ENCODE measurements around the gene CRACR2B. TPM values are rescaled to one million over a fixed set of nuclear protein-coding genes. Genes with fewer than 3 reads are reported as not detected.

CRACR2B gene
- total RNA-seq = 100 to 1,000 TPM in 1 of 6 donors, 10 to 100 TPM in 5; 29.0 to 157 (median 41.4) TPM

GRCh38 chr11:827897-828192, at the start of gene CRACR2B:
Gene CRACR2B, plus strand, starts transcription at chr11:827919. Its CDS starts 689 bp downstream, at chr11:828608.
- Histone ChIP-seq H3K4me3 (peak within 1 kb of the TSS; percentile 22 to 61 (median 57)), H3K27ac (peak within 1 kb of the TSS; percentile 77 to 92 (median 84)), H3K36me3 (peaks cover 19 to 28% (median 25%) of the 10 kb centered on the region in 4 donors), H3K4me1 (peaks cover 75 to 92% (median 77%) of the 10 kb centered on the region in 4 donors), H3K27me3 (peaks cover 0 to 4% (median 0%) of the 10 kb centered on the region in 4 donors), H3K9me3 (no peaks in the 10 kb centered on the region)
- ATAC-seq (ENCODE audit: low FRiP score in 2 of 2) (peak in 1 of 2 donors; percentile 0), DNase-seq (no peak)
- 33 to 50% methylated on average over 5 of the region's 5 CpGs for WGBS, 2 donors
- TF ChIP-seq POLR2A (IDR thresholded peaks at IDR 0.05) (no peak), CTCF (IDR thresholded peaks at IDR 0.05) (no peak), POLR2AphosphoS5 (IDR thresholded peaks at IDR 0.05) (no peak)

GRCh38 chr11:778976-779954, 48.5 kb upstream of the CRACR2B start:
- peaks cover 0 to 1% (median 0%) of the 10 kb centered on the region in 4 donors for H3K36me3 ChIP-seq
- no peak overlapping the region for H3K27ac ChIP-seq
- H3K27me3 ChIP-seq = no peaks in the 10 kb centered on the region
- peak in 1 of 2 donors; percentile 48 for DNase-seq
- peaks cover 23 to 45% (median 37%) of the 10 kb centered on the region in 4 donors for H3K4me1 ChIP-seq
- WGBS, 2 donors = 97 to 99% methylated on average over 10 to 22 of the region's 23 CpGs
- no peaks in the 10 kb centered on the region for H3K9me3 ChIP-seq
- ATAC-seq (ENCODE audit: low FRiP score in 2 of 2) = no peak
- TF ChIP-seq CTCF (IDR thresholded peaks at IDR 0.05) = no peak
- TF ChIP-seq EP300 (IDR thresholded peaks at IDR 0.05) = no peak
- no peak for TF ChIP-seq POLR2A (IDR thresholded peaks at IDR 0.05)
- TF ChIP-seq POLR2AphosphoS5 (IDR thresholded peaks at IDR 0.05) = no peak
- no peak overlapping the region for H3K4me3 ChIP-seq

- ATAC-seq (ENCODE audit: low FRiP score in 2 of 2) (no peak), DNase-seq (peak in 1 of 2 donors; percentile 41)
- Histone ChIP-seq H3K36me3 (no peaks in the 10 kb centered on the region), H3K4me1 (peaks cover 22 to 39% (median 35%) of the 10 kb centered on the region in 4 donors), H3K9me3 (no peaks in the 10 kb centered on the region), H3K4me3 (no peak overlapping the region), H3K27ac (no peak overlapping the region), H3K27me3 (no peaks in the 10 kb centered on the region)
- WGBS, 2 donors = 95 to 98% methylated on average over 15 to 16 of the region's 16 CpGs
- TF ChIP-seq EP300 (IDR thresholded peaks at IDR 0.05) (no peak), POLR2AphosphoS5 (IDR thresholded peaks at IDR 0.05) (no peak), POLR2A (IDR thresholded peaks at IDR 0.05) (no peak)
These were observed 47.7 kb upstream of the CRACR2B start for GRCh38 chr11:779955-780532.

GRCh38 chr11:782264-783174, 45.2 kb upstream of the CRACR2B start:
- no peaks in the 10 kb centered on the region for H3K9me3 ChIP-seq
- H3K4me3 ChIP-seq = no peak overlapping the region
- ATAC-seq (ENCODE audit: low FRiP score in 2 of 2) (no peak), DNase-seq (peak in 1 of 2 donors; percentile 66)
- no peaks in the 10 kb centered on the region for H3K27me3 ChIP-seq
- 78 to 92% methylated on average over 28 to 34 of the region's 36 CpGs for WGBS, 2 donors
- TF ChIP-seq CTCF (IDR thresholded peaks at IDR 0.05) = no peak
- H3K36me3 ChIP-seq = no peaks in the 10 kb centered on the region
- H3K27ac ChIP-seq = no peak overlapping the region
- peaks cover 8 to 20% (median 17%) of the 10 kb centered on the region in 4 donors for H3K4me1 ChIP-seq

Data from upper lobe of left lung (tissue), 6 donors.